ENCODE results near the gene GALR1.

GALR1 gene, protein sequence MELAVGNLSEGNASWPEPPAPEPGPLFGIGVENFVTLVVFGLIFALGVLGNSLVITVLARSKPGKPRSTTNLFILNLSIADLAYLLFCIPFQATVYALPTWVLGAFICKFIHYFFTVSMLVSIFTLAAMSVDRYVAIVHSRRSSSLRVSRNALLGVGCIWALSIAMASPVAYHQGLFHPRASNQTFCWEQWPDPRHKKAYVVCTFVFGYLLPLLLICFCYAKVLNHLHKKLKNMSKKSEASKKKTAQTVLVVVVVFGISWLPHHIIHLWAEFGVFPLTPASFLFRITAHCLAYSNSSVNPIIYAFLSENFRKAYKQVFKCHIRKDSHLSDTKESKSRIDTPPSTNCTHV

DNA sequence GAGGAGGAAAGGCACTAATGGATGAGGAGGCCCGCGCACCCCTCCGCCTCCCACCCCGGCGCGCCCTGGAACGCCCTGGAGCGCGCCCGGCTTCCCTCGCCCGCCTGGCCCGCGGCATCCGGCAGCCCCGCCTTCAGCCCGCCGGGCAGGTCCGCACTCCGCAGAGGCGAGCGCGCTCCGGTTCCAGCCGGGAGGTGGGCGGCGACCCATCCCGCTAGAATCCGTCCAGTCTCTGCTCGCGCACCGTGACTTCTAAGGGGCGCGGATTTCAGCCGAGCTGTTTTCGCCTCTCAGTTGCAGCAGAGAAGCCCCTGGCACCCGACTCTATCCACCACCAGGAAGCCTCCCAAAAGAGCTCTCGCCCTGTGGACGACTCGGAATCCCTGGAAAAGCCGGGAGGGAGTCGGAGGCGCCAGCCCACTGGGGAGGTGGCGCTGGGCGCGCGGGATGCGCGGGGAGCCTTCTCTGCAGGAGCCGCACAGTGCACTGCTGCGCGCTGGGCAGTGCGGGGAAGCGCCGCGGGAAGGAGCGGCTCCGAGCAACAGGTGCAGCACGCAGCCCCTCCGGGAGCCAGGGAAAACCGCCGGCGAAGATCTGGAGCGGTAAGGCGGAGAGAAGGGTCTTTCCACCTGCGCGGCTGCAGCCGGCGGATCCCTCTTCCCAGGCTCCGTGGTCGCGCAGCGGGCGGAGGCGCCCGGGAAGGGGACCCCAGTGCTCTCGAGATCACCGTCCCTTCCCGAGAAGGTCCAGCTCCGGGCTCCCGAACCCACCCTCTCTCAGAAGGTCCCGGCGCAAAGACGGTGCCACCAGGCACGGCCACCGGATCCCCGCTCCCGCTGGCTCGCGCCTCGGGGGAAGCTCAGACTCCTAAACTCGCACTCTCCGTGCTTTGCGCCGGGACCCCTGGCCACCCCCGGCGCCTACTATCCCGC lies at the start of gene GALR1:
GALR1 (plus strand) TSS at position 280 of the 932 bp plus-strand sequence. CDS start 701 bp downstream, outside the sequence.
- no peak for DNase-seq
- no peaks in the 10 kb centered on the region for H3K9me3 ChIP-seq (replicated peaks; ENCODE audit: insufficient read depth, low read length)
- H3K36me3 ChIP-seq (replicated peaks; ENCODE audit: insufficient read depth, low read length): no peaks in the 10 kb centered on the region
- no peak within 1 kb of the TSS for H3K4me3 ChIP-seq (ENCODE audit: low read length)
- H3K79me2 ChIP-seq (ENCODE audit: low read length): no peaks in the 10 kb centered on the region
- no peak within 1 kb of the TSS for H3K9ac ChIP-seq (ENCODE audit: low read length)
- H3K4me2 ChIP-seq (ENCODE audit: low read depth, low read length): no peak within 1 kb of the TSS
- H3K27ac ChIP-seq (ENCODE audit: low read length): no peak within 1 kb of the TSS
- no peaks in the 10 kb centered on the region for H3K27me3 ChIP-seq (replicated peaks; ENCODE audit: insufficient read depth, low read length)
- H4K20me1 ChIP-seq (ENCODE audit: insufficient read depth, low read length): no peaks in the 10 kb centered on the region
- TF ChIP-seq EZH2 (optimal IDR thresholded peaks at IDR 0.05; ENCODE audit: low read depth, low read length) (no peak), CTCF (IDR thresholded peaks at IDR 0.05; ENCODE audit: low read length) (no peak), EZH2phosphoT487 (IDR thresholded peaks at IDR 0.05; ENCODE audit: low read length) (no peak)
- H3K9me2 ChIP-seq (replicated peaks; ENCODE audit: insufficient read depth, low read length): no peaks in the 10 kb centered on the region
- H3K4me1 ChIP-seq (ENCODE audit: low read length): no peaks in the 10 kb centered on the region
- H3F3A ChIP-seq (ENCODE audit: insufficient read depth, low read length): no peaks in the 10 kb centered on the region
- H2AFZ ChIP-seq (ENCODE audit: low read length): no peak within 1 kb of the TSS

DNA sequence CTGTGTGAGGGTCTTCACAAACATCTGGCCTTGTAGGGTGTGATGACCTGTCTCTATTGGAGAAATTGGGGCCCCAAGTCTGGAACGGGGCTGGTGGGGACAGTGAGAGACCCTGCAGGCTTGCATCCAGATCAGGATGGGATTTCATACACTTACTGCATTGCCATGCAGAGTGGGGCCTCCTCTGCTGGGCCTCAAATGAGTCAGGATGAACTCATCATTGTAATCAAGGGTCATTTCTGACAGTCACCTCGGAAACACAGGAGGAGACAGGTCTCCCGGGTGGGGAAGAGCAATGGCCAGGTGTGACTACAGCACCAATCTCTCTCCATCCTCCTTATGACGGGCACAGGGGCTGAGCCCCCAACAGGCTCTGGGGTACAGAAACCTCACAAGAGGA lies 48.1 kb upstream of the GALR1 start:
- Histone ChIP-seq H3K79me2 (ENCODE audit: low read length) (no peaks in the 10 kb centered on the region), H4K20me1 (ENCODE audit: insufficient read depth, low read length) (no peaks in the 10 kb centered on the region), H3K4me1 (ENCODE audit: low read length) (no peaks in the 10 kb centered on the region), H3K27me3 (replicated peaks; ENCODE audit: insufficient read depth, low read length) (no peaks in the 10 kb centered on the region), H3K27ac (ENCODE audit: low read length) (no peak overlapping the region), H2AFZ (ENCODE audit: low read length) (no peak overlapping the region), H3K9ac (ENCODE audit: low read length) (no peak overlapping the region), H3K9me2 (replicated peaks; ENCODE audit: insufficient read depth, low read length) (no peaks in the 10 kb centered on the region), H3K4me3 (ENCODE audit: low read length) (no peak overlapping the region), H3F3A (ENCODE audit: insufficient read depth, low read length) (no peaks in the 10 kb centered on the region), H3K9me3 (replicated peaks; ENCODE audit: insufficient read depth, low read length) (no peaks in the 10 kb centered on the region), H3K36me3 (replicated peaks; ENCODE audit: insufficient read depth, low read length) (no peaks in the 10 kb centered on the region), H3K4me2 (ENCODE audit: low read depth, low read length) (no peak overlapping the region)
- no peak for DNase-seq
- TF ChIP-seq CTCF (IDR thresholded peaks at IDR 0.05; ENCODE audit: low read length) (no peak), EZH2phosphoT487 (IDR thresholded peaks at IDR 0.05; ENCODE audit: low read length) (no peak), EZH2 (optimal IDR thresholded peaks at IDR 0.05; ENCODE audit: low read depth, low read length) (no peak)

DNA sequence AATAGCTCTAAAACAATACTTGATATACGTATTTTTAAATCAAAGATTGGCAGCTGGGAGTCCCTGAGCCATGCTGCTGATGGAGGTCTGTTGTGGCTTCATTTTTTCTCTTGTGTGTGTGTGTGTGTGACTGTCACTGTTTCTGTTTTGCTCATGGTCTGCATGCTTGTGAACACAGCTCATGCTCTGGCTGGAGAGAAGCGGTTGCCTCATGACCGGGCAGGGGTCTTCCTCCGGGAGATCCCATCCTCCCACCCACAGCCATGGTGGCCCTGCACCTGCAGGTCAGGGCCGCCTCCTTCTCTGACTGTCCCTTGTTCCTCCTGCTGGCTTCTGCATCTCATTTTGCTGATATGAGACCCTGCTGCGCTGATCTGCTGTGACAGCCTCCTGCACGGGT lies 47.3 kb upstream of the GALR1 start:
- no peaks in the 10 kb centered on the region for H3K36me3 ChIP-seq (replicated peaks; ENCODE audit: insufficient read depth, low read length)
- no peak for DNase-seq
- no peaks in the 10 kb centered on the region for H3K9me3 ChIP-seq (replicated peaks; ENCODE audit: insufficient read depth, low read length)
- H3K79me2 ChIP-seq (ENCODE audit: low read length): no peaks in the 10 kb centered on the region
- no peaks in the 10 kb centered on the region for H3K9me2 ChIP-seq (replicated peaks; ENCODE audit: insufficient read depth, low read length)
- H3K4me3 ChIP-seq (ENCODE audit: low read length): no peak overlapping the region
- H3K4me2 ChIP-seq (ENCODE audit: low read depth, low read length): no peak overlapping the region
- H3K4me1 ChIP-seq (ENCODE audit: low read length): no peaks in the 10 kb centered on the region
- H4K20me1 ChIP-seq (ENCODE audit: insufficient read depth, low read length): no peaks in the 10 kb centered on the region
- H3K27me3 ChIP-seq (replicated peaks; ENCODE audit: insufficient read depth, low read length): no peaks in the 10 kb centered on the region
- no peak overlapping the region for H3K9ac ChIP-seq (ENCODE audit: low read length)
- H3F3A ChIP-seq (ENCODE audit: insufficient read depth, low read length): no peaks in the 10 kb centered on the region
- no peak for TF ChIP-seq EZH2phosphoT487 (IDR thresholded peaks at IDR 0.05; ENCODE audit: low read length)
- no peak for TF ChIP-seq EZH2 (optimal IDR thresholded peaks at IDR 0.05; ENCODE audit: low read depth, low read length)
- TF ChIP-seq CTCF (IDR thresholded peaks at IDR 0.05; ENCODE audit: low read length): no peak
- H2AFZ ChIP-seq (ENCODE audit: low read length): no peak overlapping the region
- H3K27ac ChIP-seq (ENCODE audit: low read length): no peak overlapping the region
